Psoas muscle (tissue), 8 donors: Measurements from ENCODE around the gene NSUN3. TPM values are rescaled to one million over a fixed set of nuclear protein-coding genes. Genes with fewer than 3 reads are reported as not detected.
"Not testable (repeated sequence)": the region's sequence is repeated elsewhere in the genome, so short reads cannot be mapped to it uniquely, and the experiment has no call there.

Experiments
- ATAC-seq, 4 donors: fragments of 200-7000 bp; cut with Tn5 transposase; one replicate each; pipeline ENCODE4 v1.9.1; 2020; ENCODE audit warnings: moderate library complexity in 3 of 4, mild to moderate bottlenecking in 2 of 4
- DNase-seq, 2 donors: peaks; one replicate each; pipeline ENCODE4 v3.0.0-alpha.2; 2020
- H3K27ac ChIP-seq: fragments of 200-600 bp; one replicate; pipeline ENCODE4 v1.8.0; 2022
- H3K27me3 ChIP-seq, 3 donors: fragments of 200-600 bp in 1 of 3; one replicate each; pipeline versions ENCODE4 v1.6.1 to v1.8.0; 2013 to 2022; ENCODE audit warnings: low read length in 2 of 3, mild to moderate bottlenecking in 2 of 3, moderate library complexity in 1 of 3; ENCODE audit not compliant: insufficient read depth in 3 of 3
- H3K36me3 ChIP-seq, 2 donors: fragments of 200-600 bp in 1 of 2; one replicate each; pipeline versions ENCODE4 v1.6.1 to v1.8.0; 2013 to 2022; ENCODE audit warnings: low read depth in 1 of 2, mild to moderate bottlenecking in 1 of 2, moderate library complexity in 1 of 2; ENCODE audit not compliant: insufficient read depth in 1 of 2
- H3K4me1 ChIP-seq: fragments of 200-600 bp; one replicate; pipeline ENCODE4 v1.8.0; 2022
- H3K4me3 ChIP-seq: fragments of 200-600 bp; one replicate; pipeline ENCODE4 v1.8.0; 2022; ENCODE audit warnings: mild to moderate bottlenecking
- H3K9me3 ChIP-seq: fragments of 200-600 bp; one replicate; pipeline ENCODE4 v1.8.0; 2022
- WGBS, 3 donors: extraction: QIAGEN DNeasy Blood & Tissue Kit; methylation state at CpG; one replicate each; pipeline versions ENCODE4 v1.1.6 to v1.1.7; 2013; 5-methylcytosine and 5-hydroxymethylcytosine counted together
- intact Hi-C, 2 donors: fragments of 100-400 bp; cut with DNase I; formaldehyde crosslinking; loops; one replicate each; pipeline versions ENCODE4 v1.11.0 to v1.14.2; 2022
- polyA plus RNA-seq, 3 donors: library from polyadenylated mRNA; stranded (reverse); fragments of 200-250 nt; gene quantifications; one replicate each; pipeline ENCODE4 v1.2.3, GENCODE V29; 2013
- total RNA-seq, 4 donors: library from RNA; stranded (reverse); fragmentation: NEBNext Ultra II Directional in 2 of 4; extraction: Animal tissue kit (Norgen Biotek cat#: 25700) in 2 of 4; gene quantifications; one replicate each; pipeline versions ENCODE4 v1.2.1 to v1.2.4, GENCODE V29; 2021 to 2023
- TF ChIP-seq, protein P1 (sequence below): fragments of 200-600 bp; IDR thresholded peaks from one replicate; pipeline ENCODE4 v1.8.0; 2022; ENCODE audit warnings: antibody characterized with exemption
- donor health status: healthy with polysubstance abuse.
- donor health status: DM: no; HTN: no; CAD: no; lungs with moderate emphysema.
- donor health status: Bipolar disorder and iron deficiency.
- donor health status: healthy.
- donor health status: DM: yes; HTN: yes; CAD: no.
- donor health status: DM: no; HTN: no; CAD: no.
- donor health status: DM: no; HTN: no; CAD: no.
- donor health status: DM: yes; HTN: yes; CAD: no.

Gene NSUN3
- total and polyA plus RNA-seq, 7 donors: 1.5 to 4.1 (median 2.6) TPM

GRCh38 chr3:94098452-94098851 lies 35.6 kb downstream of the NSUN3 start:
- intact Hi-C loops: no loop called here
- no peak overlapping the region for H3K27ac ChIP-seq
- TF ChIP-seq, protein P1, sequence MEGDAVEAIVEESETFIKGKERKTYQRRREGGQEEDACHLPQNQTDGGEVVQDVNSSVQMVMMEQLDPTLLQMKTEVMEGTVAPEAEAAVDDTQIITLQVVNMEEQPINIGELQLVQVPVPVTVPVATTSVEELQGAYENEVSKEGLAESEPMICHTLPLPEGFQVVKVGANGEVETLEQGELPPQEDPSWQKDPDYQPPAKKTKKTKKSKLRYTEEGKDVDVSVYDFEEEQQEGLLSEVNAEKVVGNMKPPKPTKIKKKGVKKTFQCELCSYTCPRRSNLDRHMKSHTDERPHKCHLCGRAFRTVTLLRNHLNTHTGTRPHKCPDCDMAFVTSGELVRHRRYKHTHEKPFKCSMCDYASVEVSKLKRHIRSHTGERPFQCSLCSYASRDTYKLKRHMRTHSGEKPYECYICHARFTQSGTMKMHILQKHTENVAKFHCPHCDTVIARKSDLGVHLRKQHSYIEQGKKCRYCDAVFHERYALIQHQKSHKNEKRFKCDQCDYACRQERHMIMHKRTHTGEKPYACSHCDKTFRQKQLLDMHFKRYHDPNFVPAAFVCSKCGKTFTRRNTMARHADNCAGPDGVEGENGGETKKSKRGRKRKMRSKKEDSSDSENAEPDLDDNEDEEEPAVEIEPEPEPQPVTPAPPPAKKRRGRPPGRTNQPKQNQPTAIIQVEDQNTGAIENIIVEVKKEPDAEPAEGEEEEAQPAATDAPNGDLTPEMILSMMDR: no peak
- WGBS, 3 donors: 76 to 80% (median 77%) methylated on average over 3 of the region's 3 CpGs
- no peaks in the 10 kb centered on the region for H3K4me1 ChIP-seq
- no peak for DNase-seq
- ATAC-seq: no peak
- H3K4me3 ChIP-seq: no peak overlapping the region
- H3K27me3 ChIP-seq: no peaks in the 10 kb centered on the region
- no peaks in the 10 kb centered on the region for H3K9me3 ChIP-seq
- peaks cover 3 to 20% of the 10 kb centered on the region in 2 donors for H3K36me3 ChIP-seq

- intact Hi-C loops: no loop called here
- no peak for ATAC-seq
- 96 to 98% (median 97%) methylated on average over 1 of the region's 1 CpG for WGBS, 3 donors
- Histone ChIP-seq H3K27me3 (no peaks in the 10 kb centered on the region), H3K36me3 (peaks cover 3 to 20% of the 10 kb centered on the region in 2 donors), H3K4me1 (no peaks in the 10 kb centered on the region), H3K9me3 (no peaks in the 10 kb centered on the region), H3K4me3 (no peak overlapping the region), H3K27ac (no peak overlapping the region)
- TF ChIP-seq, protein P1: no peak
- DNase-seq: no peak
Measured at GRCh38 chr3:94099311-94099710, 36.5 kb downstream of the NSUN3 start.

- Histone ChIP-seq H3K4me3 (no peak overlapping the region), H3K9me3 (no peaks in the 10 kb centered on the region), H3K4me1 (no peaks in the 10 kb centered on the region), H3K27me3 (no peaks in the 10 kb centered on the region), H3K27ac (no peak overlapping the region), H3K36me3 (no peaks in the 10 kb centered on the region)
- TF ChIP-seq, protein P1: no peak
- intact Hi-C loops: no loop called here
- 63 to 65% (median 65%) methylated on average over 4 of the region's 4 CpGs for WGBS, 3 donors
- ATAC-seq (no peak), DNase-seq (no peak)
Measured at GRCh38 chr3:94101860-94102259, 39.0 kb downstream of the NSUN3 start.

- no peak overlapping the region for H3K27ac ChIP-seq
- intact Hi-C loops: no loop called here
- no peaks in the 10 kb centered on the region for H3K9me3 ChIP-seq
- H3K36me3 ChIP-seq: no peaks in the 10 kb centered on the region
- H3K4me1 ChIP-seq: no peaks in the 10 kb centered on the region
- ATAC-seq: no peak
- no peaks in the 10 kb centered on the region for H3K27me3 ChIP-seq
- H3K4me3 ChIP-seq: no peak overlapping the region
- TF ChIP-seq, protein P1: no peak
- DNase-seq: no peak
- WGBS, 3 donors: 84 to 89% (median 88%) methylated on average over 5 of the region's 5 CpGs
Measured at GRCh38 chr3:94106268-94106667, 43.4 kb downstream of the NSUN3 start.

GRCh38 chr3:94110232-94110631 lies 47.4 kb downstream of the NSUN3 start:
- ATAC-seq, intact Hi-C loops, H3K27me3 ChIP-seq, H3K4me1 ChIP-seq, H3K36me3 ChIP-seq, H3K27ac ChIP-seq, DNase-seq, H3K4me3 ChIP-seq, H3K9me3 ChIP-seq: not testable (repeated sequence)
